Stimulated activated CD8-positive, alpha-beta memory T cell treated with anti-CD3 and anti-CD28 coated beads, Interleukin-7, amount 100 ng/mL, for 48 hours (primary cell): ENCODE data around the gene PCDHB12.

Experiments
- DNase-seq, 2 donors: peaks; one replicate each; pipeline ENCODE4 v3.0.0-alpha.2; 2020; ENCODE audit warnings: low read depth in 1 of 2; ENCODE audit errors: extremely low read depth in 1 of 2

PCDHB12 gene

GRCh38 chr5:141260458-141261237 lies 52.1 kb downstream of the PCDHB12 start:
- DNase-seq, result no peak

- DNase-seq, result no peak
Measured at GRCh38 chr5:141261238-141261546, 52.7 kb downstream of the PCDHB12 start.
